Measurements from ENCODE around the gene SRRM3. TPM values are rescaled to one million over a fixed set of nuclear protein-coding genes. Genes with fewer than 3 reads are reported as not detected.
"Not testable (repeated sequence)": the region's sequence is repeated elsewhere in the genome, so short reads cannot be mapped to it uniquely, and the experiment has no call there.

SRRM3 gene
- polyA plus RNA-seq, 2 donors, result 10.4 to 23.6 TPM

DNA sequence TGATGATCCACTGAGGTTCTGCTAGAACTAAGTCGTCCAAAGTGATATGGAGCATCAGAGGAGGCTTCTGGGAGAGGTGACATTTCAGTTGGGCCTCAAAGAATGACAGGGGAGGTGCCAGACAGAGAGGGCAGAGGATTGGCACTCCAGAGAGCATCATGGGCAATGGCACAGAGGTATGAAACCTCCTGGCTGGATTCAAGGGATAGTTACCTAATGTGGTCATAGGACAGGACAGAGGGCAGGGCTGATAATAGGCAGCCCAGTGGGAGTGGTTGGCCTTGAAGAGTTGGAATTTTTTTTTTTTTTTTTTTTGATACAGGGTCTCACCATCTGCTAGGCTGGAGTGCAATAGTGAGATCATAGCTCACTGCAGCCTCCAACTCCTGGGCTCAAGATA lies 7.6 kb downstream of the SRRM3 start:
- H3K4me3 ChIP-seq (ENCODE audit: low read depth in 1 of 2, low read length in 2 of 2), result no peak overlapping the region
- no peaks in the 10 kb centered on the region for H3K9me3 ChIP-seq (ENCODE audit: control insufficient read depth in 2 of 2, insufficient read depth in 1 of 2, low read depth in 1 of 2, low read length in 1 of 2)
- no peaks in the 10 kb centered on the region for H3K36me3 ChIP-seq (ENCODE audit: control insufficient read depth in 2 of 2, insufficient read depth in 2 of 2, low read length in 1 of 2)
- H3K4me1 ChIP-seq (ENCODE audit: control insufficient read depth in 2 of 2, insufficient read depth in 2 of 2, low read length in 1 of 2), result no peaks in the 10 kb centered on the region
- 35 to 36% methylated on average over 1 of the region's 1 CpG for WGBS, 2 donors
- H3K27ac ChIP-seq (ENCODE audit: low read depth in 2 of 2, low read length in 1 of 2), result no peak overlapping the region
- H3K27me3 ChIP-seq (ENCODE audit: control insufficient read depth in 1 of 2, insufficient read depth in 2 of 2, low read length in 2 of 2), result no peaks in the 10 kb centered on the region

DNA sequence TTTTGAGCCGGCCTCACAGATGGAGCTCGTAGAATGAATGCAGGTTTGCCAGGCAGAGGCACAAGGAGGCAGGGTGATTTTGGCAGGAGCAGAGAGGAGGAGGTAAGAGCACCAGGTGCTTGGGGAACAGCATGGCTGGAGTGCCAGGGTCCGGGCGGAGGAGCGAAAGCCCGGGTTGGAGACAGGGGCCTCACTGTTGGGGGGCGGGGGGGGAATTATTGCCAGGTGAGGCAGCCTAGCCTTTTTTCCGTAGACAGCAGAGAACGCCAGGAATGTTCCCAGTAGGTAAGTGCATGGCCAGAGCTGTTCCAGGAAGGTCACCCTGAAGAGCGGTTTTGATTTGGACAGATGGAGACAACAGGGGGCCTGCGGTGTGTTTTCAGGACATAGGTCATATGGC lies 9.5 kb downstream of the SRRM3 start:
- Histone ChIP-seq H3K27me3 (ENCODE audit: control insufficient read depth in 1 of 2, insufficient read depth in 2 of 2, low read length in 2 of 2) (no peaks in the 10 kb centered on the region), H3K27ac (ENCODE audit: low read depth in 2 of 2, low read length in 1 of 2) (no peak overlapping the region), H3K36me3 (ENCODE audit: control insufficient read depth in 2 of 2, insufficient read depth in 2 of 2, low read length in 1 of 2) (no peaks in the 10 kb centered on the region), H3K4me1 (ENCODE audit: control insufficient read depth in 2 of 2, insufficient read depth in 2 of 2, low read length in 1 of 2) (no peaks in the 10 kb centered on the region), H3K4me3 (ENCODE audit: low read depth in 1 of 2, low read length in 2 of 2) (no peak overlapping the region), H3K9me3 (ENCODE audit: control insufficient read depth in 2 of 2, insufficient read depth in 1 of 2, low read depth in 1 of 2, low read length in 1 of 2) (no peaks in the 10 kb centered on the region)
- 66 to 69% methylated on average over 11 of the region's 11 CpGs for WGBS, 2 donors

DNA sequence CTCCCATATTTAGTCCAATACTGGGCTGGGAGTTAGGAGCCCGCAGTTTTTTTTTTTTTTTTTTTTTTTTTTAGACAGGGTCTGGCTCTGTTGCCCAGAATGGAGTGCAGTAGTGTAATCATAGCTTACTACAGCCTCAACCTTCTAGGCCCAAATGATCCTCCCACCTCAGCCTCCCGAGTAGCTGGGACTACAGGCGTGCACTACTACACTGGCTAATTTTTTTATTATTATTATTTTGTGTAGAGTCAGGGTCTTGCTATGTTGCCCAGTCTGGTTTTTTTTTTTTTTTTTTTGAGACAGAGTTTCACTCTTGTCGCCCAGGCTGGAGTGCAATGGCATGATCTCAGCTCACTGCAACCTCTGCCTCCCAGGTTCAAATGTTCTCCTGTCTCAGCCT lies 13.7 kb downstream of the SRRM3 start:
- H3K27me3 ChIP-seq (ENCODE audit: control insufficient read depth in 1 of 2, insufficient read depth in 2 of 2, low read length in 2 of 2); H3K9me3 ChIP-seq (ENCODE audit: control insufficient read depth in 2 of 2, insufficient read depth in 1 of 2, low read depth in 1 of 2, low read length in 1 of 2); H3K27ac ChIP-seq (ENCODE audit: low read depth in 2 of 2, low read length in 1 of 2); H3K36me3 ChIP-seq (ENCODE audit: control insufficient read depth in 2 of 2, insufficient read depth in 2 of 2, low read length in 1 of 2); H3K4me1 ChIP-seq (ENCODE audit: control insufficient read depth in 2 of 2, insufficient read depth in 2 of 2, low read length in 1 of 2); H3K4me3 ChIP-seq (ENCODE audit: low read depth in 1 of 2, low read length in 2 of 2): not testable (repeated sequence)
- 86 to 95% methylated on average over 4 of the region's 4 CpGs for WGBS, 2 donors

DNA sequence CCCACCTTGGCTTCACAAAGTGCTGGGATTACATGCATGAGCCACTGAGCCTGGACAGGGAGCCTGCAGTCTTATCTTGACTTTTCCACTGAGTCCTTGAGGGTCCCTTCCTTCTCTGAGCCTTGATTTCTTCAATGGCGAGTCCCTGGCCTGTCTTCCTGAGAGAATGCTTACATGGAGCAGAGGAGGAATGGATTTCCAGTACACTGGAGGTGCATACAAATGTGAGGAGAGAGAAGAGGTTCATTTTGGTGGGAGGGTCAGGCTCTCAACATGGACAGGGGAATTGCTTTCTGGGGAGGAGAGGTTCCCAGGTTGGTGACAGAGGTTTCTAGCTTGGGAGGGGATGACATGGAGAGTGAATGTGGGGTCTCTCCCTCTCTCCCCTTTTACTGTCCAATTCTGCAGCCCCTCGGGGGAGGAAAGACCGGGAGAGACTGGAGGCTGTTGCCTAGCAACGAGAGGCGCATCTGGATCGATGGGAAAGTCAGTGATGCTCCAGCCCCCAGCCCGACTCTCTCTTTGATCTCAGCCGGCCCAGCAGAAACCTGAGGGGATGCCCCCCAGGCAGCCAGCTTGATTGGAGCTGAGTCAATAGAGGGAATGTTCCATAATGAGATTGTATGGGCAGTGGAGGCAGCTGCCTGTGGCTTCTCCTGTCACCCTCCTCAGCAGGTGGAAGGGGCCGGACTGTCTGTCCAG lies 14.8 kb downstream of the SRRM3 start:
- 25 to 26% methylated on average over 9 of the region's 9 CpGs for WGBS, 2 donors
- Histone ChIP-seq H3K4me3 (ENCODE audit: low read depth in 1 of 2, low read length in 2 of 2) (no peak overlapping the region), H3K36me3 (ENCODE audit: control insufficient read depth in 2 of 2, insufficient read depth in 2 of 2, low read length in 1 of 2) (no peaks in the 10 kb centered on the region), H3K27ac (ENCODE audit: low read depth in 2 of 2, low read length in 1 of 2) (no peak overlapping the region), H3K27me3 (ENCODE audit: control insufficient read depth in 1 of 2, insufficient read depth in 2 of 2, low read length in 2 of 2) (no peaks in the 10 kb centered on the region), H3K4me1 (ENCODE audit: control insufficient read depth in 2 of 2, insufficient read depth in 2 of 2, low read length in 1 of 2) (peaks cover 0 to 3% of the 10 kb centered on the region in 2 donors), H3K9me3 (ENCODE audit: control insufficient read depth in 2 of 2, insufficient read depth in 1 of 2, low read depth in 1 of 2, low read length in 1 of 2) (no peaks in the 10 kb centered on the region)

DNA sequence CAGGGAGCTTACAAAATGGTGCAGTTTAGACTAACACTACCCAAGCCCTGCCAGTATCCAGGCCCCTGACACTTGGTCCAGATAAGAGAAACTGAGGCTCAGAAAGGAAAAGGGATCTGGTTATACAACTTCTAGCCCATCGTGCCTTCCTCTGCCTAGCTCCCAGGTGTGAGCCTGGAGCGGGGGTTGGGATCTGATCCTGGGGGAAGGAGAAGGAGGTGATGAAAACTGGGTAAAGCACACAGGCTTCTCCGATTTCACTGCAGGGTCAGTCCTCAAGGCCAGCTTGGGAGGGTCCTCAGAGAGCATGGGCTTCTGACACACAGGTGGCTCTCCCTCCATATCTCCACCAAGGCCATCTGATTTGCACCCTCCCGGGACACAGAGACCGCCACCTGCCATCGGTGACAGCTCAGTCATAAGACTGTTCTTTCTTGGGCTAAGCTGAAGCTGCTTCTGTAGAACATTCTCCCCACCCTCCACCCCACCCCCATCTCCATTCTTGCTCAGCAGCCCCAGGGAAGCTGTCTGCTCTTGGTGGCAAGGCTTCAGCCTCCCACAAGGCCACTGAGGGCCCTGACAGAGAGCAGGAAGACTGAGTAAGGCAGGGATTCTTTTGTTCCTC lies 16.4 kb downstream of the SRRM3 start:
- Histone ChIP-seq H3K9me3 (ENCODE audit: control insufficient read depth in 2 of 2, insufficient read depth in 1 of 2, low read depth in 1 of 2, low read length in 1 of 2) (no peaks in the 10 kb centered on the region), H3K27ac (ENCODE audit: low read depth in 2 of 2, low read length in 1 of 2) (no peak overlapping the region), H3K4me3 (ENCODE audit: low read depth in 1 of 2, low read length in 2 of 2) (no peak overlapping the region), H3K4me1 (ENCODE audit: control insufficient read depth in 2 of 2, insufficient read depth in 2 of 2, low read length in 1 of 2) (peaks cover 0 to 3% of the 10 kb centered on the region in 2 donors), H3K36me3 (ENCODE audit: control insufficient read depth in 2 of 2, insufficient read depth in 2 of 2, low read length in 1 of 2) (no peaks in the 10 kb centered on the region), H3K27me3 (ENCODE audit: control insufficient read depth in 1 of 2, insufficient read depth in 2 of 2, low read length in 2 of 2) (no peaks in the 10 kb centered on the region)
- WGBS, 2 donors, result 33 to 39% methylated on average over 6 of the region's 6 CpGs

DNA sequence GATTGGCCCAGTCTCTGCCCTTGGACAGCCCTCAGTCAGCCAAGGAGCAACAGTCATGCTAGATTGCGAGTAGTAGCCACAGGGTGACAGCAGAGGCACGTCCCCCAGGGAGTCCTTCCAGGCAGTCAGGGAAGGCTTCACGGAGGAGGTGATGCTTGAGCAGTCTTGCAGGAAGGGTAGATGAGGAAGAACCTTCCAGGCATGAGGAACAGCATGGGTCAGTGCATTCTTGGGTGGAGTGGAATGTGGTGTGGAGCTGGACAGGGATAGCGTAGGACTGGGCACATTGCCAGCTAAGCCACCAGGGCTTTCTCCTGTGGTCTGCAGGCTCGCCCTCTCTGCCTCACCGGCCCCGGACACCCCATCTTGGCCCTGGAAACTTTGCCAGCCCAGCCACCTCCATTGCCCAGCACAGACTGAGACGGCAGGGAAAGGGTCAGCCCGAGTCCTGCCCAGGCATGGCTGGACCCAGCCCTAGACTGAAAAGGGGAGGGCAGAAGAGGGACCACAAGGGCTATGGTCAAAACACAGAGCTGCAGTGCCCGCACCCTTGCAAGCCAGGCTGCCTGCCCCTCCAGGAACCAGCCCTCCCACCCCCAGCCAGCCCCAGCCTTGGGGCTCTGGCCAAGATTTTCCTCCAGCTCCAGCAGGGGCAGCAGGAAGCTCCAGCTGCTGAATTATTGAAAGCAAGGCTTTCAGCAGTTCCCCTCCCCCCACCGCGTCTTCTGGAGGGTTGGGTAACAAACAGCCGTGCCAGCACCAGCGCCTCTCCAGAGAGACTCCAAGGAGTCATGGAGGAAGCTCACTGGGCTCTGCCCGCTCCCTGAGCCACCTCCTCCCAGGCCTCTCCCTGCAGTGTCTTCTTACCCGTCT lies 18.7 kb downstream of the SRRM3 start:
- Histone ChIP-seq H3K4me3 (ENCODE audit: low read depth in 1 of 2, low read length in 2 of 2) (no peak overlapping the region), H3K27ac (ENCODE audit: low read depth in 2 of 2, low read length in 1 of 2) (no peak overlapping the region), H3K9me3 (ENCODE audit: control insufficient read depth in 2 of 2, insufficient read depth in 1 of 2, low read depth in 1 of 2, low read length in 1 of 2) (no peaks in the 10 kb centered on the region), H3K4me1 (ENCODE audit: control insufficient read depth in 2 of 2, insufficient read depth in 2 of 2, low read length in 1 of 2) (peaks cover 0 to 3% of the 10 kb centered on the region in 2 donors), H3K36me3 (ENCODE audit: control insufficient read depth in 2 of 2, insufficient read depth in 2 of 2, low read length in 1 of 2) (no peaks in the 10 kb centered on the region), H3K27me3 (ENCODE audit: control insufficient read depth in 1 of 2, insufficient read depth in 2 of 2, low read length in 2 of 2) (no peaks in the 10 kb centered on the region)
- WGBS, 2 donors, result 32 to 34% methylated on average over 16 of the region's 16 CpGs

DNA sequence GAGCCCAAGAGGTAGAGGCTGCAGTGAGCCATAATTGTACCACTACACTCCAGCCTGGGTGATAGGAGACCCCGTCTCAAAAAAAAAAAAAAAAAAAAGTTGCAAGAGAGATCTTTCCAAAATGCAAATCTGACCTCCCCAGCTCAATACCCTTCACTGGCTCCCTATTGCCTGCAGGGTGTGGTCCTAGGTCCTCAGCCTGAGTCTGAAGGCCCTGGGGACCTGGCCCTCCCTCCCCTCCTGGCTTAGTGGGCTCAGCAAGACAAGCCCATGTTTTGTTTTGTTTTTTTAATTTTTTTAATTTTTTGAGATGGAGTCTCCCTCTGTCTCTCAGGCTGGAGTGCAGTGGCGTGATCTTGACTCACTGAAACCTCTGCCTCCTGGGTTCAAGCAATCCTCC lies 20.6 kb downstream of the SRRM3 start:
- H3K27ac ChIP-seq (ENCODE audit: low read depth in 2 of 2, low read length in 1 of 2), result no peak overlapping the region
- H3K36me3 ChIP-seq (ENCODE audit: control insufficient read depth in 2 of 2, insufficient read depth in 2 of 2, low read length in 1 of 2), result no peaks in the 10 kb centered on the region
- H3K9me3 ChIP-seq (ENCODE audit: control insufficient read depth in 2 of 2, insufficient read depth in 1 of 2, low read depth in 1 of 2, low read length in 1 of 2), result peaks cover 0 to 2% of the 10 kb centered on the region in 2 donors
- H3K4me3 ChIP-seq (ENCODE audit: low read depth in 1 of 2, low read length in 2 of 2), result no peak overlapping the region
- peaks cover 0 to 3% of the 10 kb centered on the region in 2 donors for H3K4me1 ChIP-seq (ENCODE audit: control insufficient read depth in 2 of 2, insufficient read depth in 2 of 2, low read length in 1 of 2)
- WGBS, 2 donors, result 77 to 85% methylated on average over 2 of the region's 2 CpGs
- H3K27me3 ChIP-seq (ENCODE audit: control insufficient read depth in 1 of 2, insufficient read depth in 2 of 2, low read length in 2 of 2), result peaks cover 2% of the 10 kb centered on the region in 2 donors

DNA sequence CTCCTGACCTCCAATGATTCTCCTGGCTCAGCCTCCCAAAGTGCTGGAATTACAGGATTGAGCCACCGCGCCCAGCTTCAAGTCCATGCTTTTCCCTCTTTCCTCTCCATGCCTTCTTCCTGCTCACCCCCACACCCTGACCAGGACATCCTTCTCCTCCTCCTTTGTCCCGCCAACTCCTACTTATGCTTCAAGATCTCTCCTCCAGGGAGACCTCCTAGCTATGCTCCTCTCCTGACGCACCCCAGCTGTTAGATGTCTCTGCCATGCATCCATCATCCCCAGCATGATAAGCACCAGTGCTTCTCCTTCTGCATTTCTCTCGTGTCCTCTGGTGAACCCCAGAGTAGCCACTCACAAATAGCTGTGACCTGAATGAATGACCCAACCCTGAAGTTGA lies 21.1 kb downstream of the SRRM3 start:
- H3K4me3 ChIP-seq (ENCODE audit: low read depth in 1 of 2, low read length in 2 of 2), result no peak overlapping the region
- WGBS, 2 donors, result 60 to 69% methylated on average over 5 of the region's 5 CpGs
- no peaks in the 10 kb centered on the region for H3K36me3 ChIP-seq (ENCODE audit: control insufficient read depth in 2 of 2, insufficient read depth in 2 of 2, low read length in 1 of 2)
- H3K4me1 ChIP-seq (ENCODE audit: control insufficient read depth in 2 of 2, insufficient read depth in 2 of 2, low read length in 1 of 2), result peaks cover 0 to 3% of the 10 kb centered on the region in 2 donors
- no peak overlapping the region for H3K27ac ChIP-seq (ENCODE audit: low read depth in 2 of 2, low read length in 1 of 2)
- peaks cover 2% of the 10 kb centered on the region in 2 donors for H3K27me3 ChIP-seq (ENCODE audit: control insufficient read depth in 1 of 2, insufficient read depth in 2 of 2, low read length in 2 of 2)
- peaks cover 0 to 2% of the 10 kb centered on the region in 2 donors for H3K9me3 ChIP-seq (ENCODE audit: control insufficient read depth in 2 of 2, insufficient read depth in 1 of 2, low read depth in 1 of 2, low read length in 1 of 2)

DNA sequence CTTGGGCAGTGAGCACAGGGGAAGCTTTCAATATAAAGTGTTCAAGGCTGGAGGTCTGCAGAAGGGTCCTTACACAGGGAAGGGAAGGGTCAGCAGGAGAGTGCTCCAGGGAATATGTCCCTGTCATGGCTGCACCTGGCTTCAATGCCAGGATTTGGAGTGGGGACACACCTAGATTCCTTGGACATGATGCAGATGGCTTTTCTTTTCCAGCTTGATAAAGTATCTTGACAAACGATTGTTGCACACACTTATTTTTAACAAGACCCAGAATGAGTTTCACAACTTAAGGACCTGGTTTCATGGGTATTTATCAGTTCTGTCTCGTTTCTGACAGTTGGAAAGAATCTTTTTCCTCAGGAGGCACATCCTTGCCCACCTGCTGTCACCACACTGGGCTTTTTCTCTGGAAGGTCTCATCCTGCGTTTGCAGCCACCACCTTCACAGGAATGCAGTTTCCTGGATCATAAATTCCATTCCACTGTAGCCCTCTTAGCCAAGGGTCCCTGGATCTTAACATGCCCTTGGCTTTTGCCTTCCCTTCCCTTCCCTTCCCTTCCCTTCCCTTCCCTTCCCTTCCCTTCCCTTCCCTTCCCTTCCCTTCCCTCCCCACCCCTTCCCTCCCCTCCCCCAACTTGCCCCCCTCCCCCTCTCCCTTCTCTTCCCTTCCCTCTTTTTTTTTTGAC lies 21.7 kb downstream of the SRRM3 start:
- Histone ChIP-seq H3K36me3 (ENCODE audit: control insufficient read depth in 2 of 2, insufficient read depth in 2 of 2, low read length in 1 of 2) (no peaks in the 10 kb centered on the region), H3K4me1 (ENCODE audit: control insufficient read depth in 2 of 2, insufficient read depth in 2 of 2, low read length in 1 of 2) (peaks cover 0 to 3% of the 10 kb centered on the region in 2 donors), H3K27ac (ENCODE audit: low read depth in 2 of 2, low read length in 1 of 2) (no peak overlapping the region), H3K4me3 (ENCODE audit: low read depth in 1 of 2, low read length in 2 of 2) (no peak overlapping the region), H3K9me3 (ENCODE audit: control insufficient read depth in 2 of 2, insufficient read depth in 1 of 2, low read depth in 1 of 2, low read length in 1 of 2) (peaks cover 0 to 2% of the 10 kb centered on the region in 2 donors), H3K27me3 (ENCODE audit: control insufficient read depth in 1 of 2, insufficient read depth in 2 of 2, low read length in 2 of 2) (peaks cover 2% of the 10 kb centered on the region in 2 donors)
- WGBS, 2 donors, result 15 to 16% methylated on average over 3 of the region's 3 CpGs
